ENCODE data around the gene GMIP. TPM values are rescaled to one million over a fixed set of nuclear protein-coding genes. Genes with fewer than 3 reads are reported as not detected.

Gene GMIP
- total RNA-seq, 2 donors from 2014 or later, result 3.6 to 20.1 TPM

GRCh38 chr19:19637523-19638251 lies 5.8 kb downstream of the GMIP start:
- no peak for DNase-seq
- H3K9me3 ChIP-seq, result no peaks in the 10 kb centered on the region
- no peak for TF ChIP-seq CTCF (IDR thresholded peaks at IDR 0.05)
- intact Hi-C loops (cut with DNase I), result no loop called here
- H3K36me3 ChIP-seq (replicated peaks in 1 of 2; ENCODE audit: insufficient read depth in 1 of 2, low read depth in 2 of 2), result no peaks in the 10 kb centered on the region
- H3K27ac ChIP-seq, result no peak overlapping the region
- WGBS, 2 donors, result 83 to 86% methylated on average over 31 to 49 of the region's 53 CpGs
- ATAC-seq, result no peak
- H3K27me3 ChIP-seq, result no peaks in the 10 kb centered on the region
- H3K4me3 ChIP-seq, result no peak overlapping the region
- peaks cover 3% of the 10 kb centered on the region for H3K4me1 ChIP-seq

- no peak for ATAC-seq
- H3K4me3 ChIP-seq, result no peak overlapping the region
- no peak for TF ChIP-seq CTCF (IDR thresholded peaks at IDR 0.05)
- TF ChIP-seq POLR2A (IDR thresholded peaks at IDR 0.05), result no peak
- no peaks in the 10 kb centered on the region for H3K27me3 ChIP-seq
- no peaks in the 10 kb centered on the region for H3K9me3 ChIP-seq
- no peaks in the 10 kb centered on the region for H3K4me1 ChIP-seq
- no peak for DNase-seq
- intact Hi-C loops (cut with DNase I), result no loop called here
- WGBS, 2 donors, result 88 to 91% methylated on average over 4 to 27 of the region's 27 CpGs
- no peaks in the 10 kb centered on the region for H3K36me3 ChIP-seq (replicated peaks in 1 of 2; ENCODE audit: insufficient read depth in 1 of 2, low read depth in 2 of 2)
- no peak overlapping the region for H3K27ac ChIP-seq
Observed at GRCh38 chr19:19637186-19637522, 6.3 kb downstream of the GMIP start.

- no peak for ATAC-seq
- H3K4me1 ChIP-seq, result no peaks in the 10 kb centered on the region
- H3K4me3 ChIP-seq, result no peak overlapping the region
- intact Hi-C loops (cut with DNase I), result no loop called here
- no peaks in the 10 kb centered on the region for H3K9me3 ChIP-seq
- no peaks in the 10 kb centered on the region for H3K27me3 ChIP-seq
- WGBS, 2 donors, result 92 to 95% methylated on average over 9 of the region's 9 CpGs
- no peak for DNase-seq
- no peak overlapping the region for H3K27ac ChIP-seq
- no peaks in the 10 kb centered on the region for H3K36me3 ChIP-seq (replicated peaks in 1 of 2; ENCODE audit: insufficient read depth in 1 of 2, low read depth in 2 of 2)
- TF ChIP-seq CTCF (IDR thresholded peaks at IDR 0.05) (no peak), POLR2A (IDR thresholded peaks at IDR 0.05) (no peak)
Observed at GRCh38 chr19:19636573-19637185, 6.8 kb downstream of the GMIP start.

- H3K36me3 ChIP-seq (replicated peaks in 1 of 2; ENCODE audit: insufficient read depth in 1 of 2, low read depth in 2 of 2), result no peaks in the 10 kb centered on the region
Observed at GRCh38 chr19:19635313-19635702, 8.1 kb downstream of the GMIP start.

More at GRCh38 chr19:19635313-19635702, 8.1 kb downstream of the GMIP start:
- WGBS, 2 donors, result 95 to 100% methylated on average over 2 to 14 of the region's 14 CpGs
- no peak overlapping the region for H3K4me3 ChIP-seq
- DNase-seq (no peak), ATAC-seq (no peak)
- intact Hi-C loops (cut with DNase I), result no loop called here
- TF ChIP-seq POLR2A (IDR thresholded peaks at IDR 0.05) (no peak), CTCF (IDR thresholded peaks at IDR 0.05) (no peak)
- H3K27ac ChIP-seq, result no peak overlapping the region
- H3K4me1 ChIP-seq, result no peaks in the 10 kb centered on the region
- no peaks in the 10 kb centered on the region for H3K9me3 ChIP-seq
- H3K27me3 ChIP-seq, result no peaks in the 10 kb centered on the region
